TTC549 (cell line): ENCODE results near the gene CCHCR1.
"Not testable (repeated sequence)": the region's sequence is repeated elsewhere in the genome, so short reads cannot be mapped to it uniquely, and the experiment has no call there.

Experiments used
- FAIRE-seq: peaks from 2 replicates; lab custom pipeline; 2012; peaks lifted over from hg19 to GRCh38; lab: Jason Lieb, UNC

CCHCR1 gene

DNA sequence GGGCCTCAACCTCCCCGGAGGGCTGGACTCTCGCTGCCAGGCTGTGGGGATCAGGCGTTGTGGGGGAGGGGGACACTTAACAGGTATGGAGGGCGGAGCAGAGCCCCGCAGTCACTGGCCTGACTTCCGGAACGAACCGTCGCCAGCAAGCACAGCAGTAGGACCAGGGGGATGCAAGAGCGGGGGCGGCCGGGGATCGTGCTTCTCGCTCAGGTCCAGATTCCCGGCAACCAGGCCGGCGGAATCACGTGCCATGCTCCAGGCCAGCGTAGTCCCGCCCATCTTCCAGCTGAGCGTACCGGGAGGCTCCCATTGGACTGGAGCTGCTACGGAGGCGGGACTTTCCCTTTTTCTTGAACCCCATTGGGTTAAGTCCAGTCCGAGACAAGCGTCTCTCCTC lies 22.9 kb upstream of the CCHCR1 start:
- FAIRE-seq, result no peak

DNA sequence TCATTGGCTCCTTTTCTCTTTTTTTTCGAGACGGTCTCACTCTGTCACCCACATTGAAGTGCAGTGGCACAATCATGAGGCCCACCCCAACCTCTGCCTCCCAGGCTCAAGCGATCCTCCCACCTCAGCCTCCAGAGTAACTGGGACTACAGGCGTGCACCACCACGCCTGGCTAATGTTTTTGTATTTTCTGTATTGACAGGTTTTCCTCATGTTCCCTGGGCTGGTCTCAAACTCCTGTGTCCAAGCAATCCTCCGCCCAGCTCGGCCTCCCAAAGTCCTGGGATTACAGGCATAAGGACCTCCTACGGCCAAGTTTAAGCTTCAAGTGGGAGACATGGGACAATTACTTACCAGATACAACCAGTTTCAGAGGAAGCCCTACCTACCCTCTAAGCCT lies 22.3 kb upstream of the CCHCR1 start:
- no peak for FAIRE-seq

DNA sequence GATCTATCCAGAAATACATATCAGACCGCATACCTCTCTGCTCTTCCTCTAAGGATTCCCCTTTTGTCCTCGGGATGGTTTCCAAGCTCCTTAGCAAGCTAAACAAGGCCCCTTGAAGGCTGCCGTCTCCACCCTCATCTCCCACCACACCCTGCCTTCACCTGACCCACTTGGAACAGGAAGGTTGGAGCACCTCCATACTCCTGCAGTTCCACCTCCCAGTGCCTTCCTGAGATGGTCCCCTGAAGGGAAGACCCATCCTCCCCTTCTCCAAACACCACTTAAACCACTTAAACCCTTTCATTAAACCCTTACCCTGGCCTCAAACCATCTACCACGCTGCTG lies 21.4 kb upstream of the CCHCR1 start:
- no peak for FAIRE-seq

DNA sequence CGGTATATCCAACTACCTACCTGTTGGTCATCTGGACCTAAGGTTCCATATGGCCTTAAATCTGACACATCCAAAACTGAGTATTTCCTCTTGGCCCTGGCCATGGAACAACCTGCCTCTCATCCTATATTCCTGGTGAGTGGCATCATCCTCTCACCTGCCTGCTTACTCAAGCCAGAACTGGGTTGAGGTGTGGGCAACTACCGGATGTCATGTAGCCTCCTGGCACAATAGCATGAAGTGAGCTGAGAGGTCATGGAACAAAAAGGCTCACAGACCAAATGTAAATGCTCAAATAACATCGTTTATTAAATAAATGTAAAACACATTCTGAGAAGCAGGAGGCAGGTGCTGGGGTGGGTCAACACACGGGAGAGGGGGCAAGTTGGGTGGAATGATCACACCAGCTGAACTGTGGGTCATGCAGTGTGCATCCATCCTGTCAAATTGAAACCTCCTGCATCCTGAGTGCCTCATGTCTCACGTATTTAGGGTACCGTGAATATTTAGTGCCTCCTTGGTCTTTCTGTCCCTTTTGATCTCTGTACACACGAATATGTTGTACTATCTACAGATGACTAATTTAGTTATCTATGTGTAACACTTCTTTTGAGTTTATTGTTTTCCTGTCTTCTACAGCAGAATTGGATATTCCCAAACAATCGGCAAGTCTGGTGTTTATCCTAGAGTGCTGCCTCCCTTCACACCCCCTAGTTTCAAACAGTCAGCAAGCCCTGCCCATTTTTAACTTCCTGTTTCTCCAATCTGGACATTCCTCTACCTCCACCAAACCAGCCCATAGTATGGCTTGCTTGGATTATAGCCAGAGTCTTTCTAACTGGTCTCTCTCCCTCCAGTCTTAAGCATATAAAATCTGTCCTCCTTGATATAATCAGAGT lies 20.8 kb upstream of the CCHCR1 start:
- FAIRE-seq, result no peak

DNA sequence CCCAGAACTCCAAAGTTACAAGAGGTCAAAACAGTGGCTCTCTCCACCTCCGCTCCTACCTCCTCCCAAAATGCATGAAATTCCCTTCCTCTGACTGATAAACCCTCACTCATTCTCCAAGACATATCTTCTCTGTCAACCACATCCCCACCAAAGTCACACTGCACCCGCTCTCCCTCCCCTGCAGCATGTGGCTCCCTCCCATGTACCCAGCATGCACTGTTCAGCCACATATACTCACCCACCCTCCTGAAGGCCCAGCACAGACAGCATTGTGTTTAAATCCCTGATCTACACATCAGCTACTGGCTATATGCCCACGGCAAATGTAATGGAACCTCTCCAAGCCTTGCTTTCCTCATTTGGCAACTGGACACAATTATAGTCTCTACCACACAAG lies 18.4 kb upstream of the CCHCR1 start:
- FAIRE-seq, result no peak

DNA sequence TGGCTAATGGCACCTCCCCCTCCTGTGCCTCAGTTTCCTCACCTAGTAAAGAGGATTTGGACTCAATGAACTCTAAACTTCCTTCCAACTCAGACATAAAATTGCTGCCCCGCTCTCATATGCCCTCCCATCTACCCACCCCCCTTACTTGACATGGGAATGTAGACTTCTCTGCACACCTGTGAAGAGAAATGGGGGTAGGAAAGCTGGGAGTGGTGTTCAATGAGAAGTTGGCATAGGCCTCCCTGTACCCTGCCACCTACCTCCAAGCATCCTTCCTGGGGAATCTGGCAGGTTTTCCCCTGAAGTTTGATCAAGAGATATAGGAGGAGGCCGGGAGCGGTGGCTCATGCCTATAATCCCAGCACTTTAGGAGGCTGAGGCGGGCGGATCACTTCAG lies 16.8 kb upstream of the CCHCR1 start:
- FAIRE-seq, result no peak

DNA sequence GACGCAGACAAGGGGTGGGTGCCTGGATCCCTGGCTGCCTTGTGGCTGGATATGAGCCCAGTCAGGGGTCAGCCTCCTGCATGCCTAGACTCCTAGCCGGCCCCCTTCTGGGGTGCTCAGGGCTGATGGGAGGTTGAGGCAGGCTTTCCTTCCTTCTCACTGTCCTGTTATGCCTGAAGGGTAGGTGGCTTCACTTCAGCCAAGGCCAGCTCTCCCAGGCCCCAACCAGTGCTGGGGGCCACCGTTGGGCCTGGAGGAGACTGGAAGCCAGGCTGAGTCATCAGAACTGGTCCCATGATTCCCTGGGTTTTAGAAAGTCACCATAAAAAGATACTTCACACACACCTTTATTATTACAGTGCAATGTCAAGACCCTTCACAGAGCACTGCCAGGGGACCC lies 15.8 kb upstream of the CCHCR1 start:
- FAIRE-seq, result no peak

DNA sequence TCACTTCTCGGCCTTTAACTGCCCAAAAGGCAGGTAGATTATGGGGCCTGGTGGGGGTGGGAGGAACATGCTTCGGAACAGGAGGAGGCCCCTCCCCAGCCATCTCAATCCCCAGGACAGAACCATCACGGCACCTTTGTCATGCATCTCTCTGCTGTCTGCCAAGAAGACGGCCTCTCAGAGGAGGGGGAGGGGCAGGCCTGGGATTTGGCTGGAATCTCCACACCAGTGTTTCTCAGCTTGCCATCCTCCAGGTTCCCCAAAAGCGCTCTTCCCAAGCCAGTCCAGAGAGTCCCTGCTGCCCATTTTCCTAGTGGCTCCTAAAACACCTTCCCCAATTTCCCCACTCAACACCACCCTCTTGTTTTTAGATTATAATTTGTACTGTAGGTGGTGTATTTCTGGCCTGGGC lies 15.4 kb upstream of the CCHCR1 start:
- FAIRE-seq, result no peak

DNA sequence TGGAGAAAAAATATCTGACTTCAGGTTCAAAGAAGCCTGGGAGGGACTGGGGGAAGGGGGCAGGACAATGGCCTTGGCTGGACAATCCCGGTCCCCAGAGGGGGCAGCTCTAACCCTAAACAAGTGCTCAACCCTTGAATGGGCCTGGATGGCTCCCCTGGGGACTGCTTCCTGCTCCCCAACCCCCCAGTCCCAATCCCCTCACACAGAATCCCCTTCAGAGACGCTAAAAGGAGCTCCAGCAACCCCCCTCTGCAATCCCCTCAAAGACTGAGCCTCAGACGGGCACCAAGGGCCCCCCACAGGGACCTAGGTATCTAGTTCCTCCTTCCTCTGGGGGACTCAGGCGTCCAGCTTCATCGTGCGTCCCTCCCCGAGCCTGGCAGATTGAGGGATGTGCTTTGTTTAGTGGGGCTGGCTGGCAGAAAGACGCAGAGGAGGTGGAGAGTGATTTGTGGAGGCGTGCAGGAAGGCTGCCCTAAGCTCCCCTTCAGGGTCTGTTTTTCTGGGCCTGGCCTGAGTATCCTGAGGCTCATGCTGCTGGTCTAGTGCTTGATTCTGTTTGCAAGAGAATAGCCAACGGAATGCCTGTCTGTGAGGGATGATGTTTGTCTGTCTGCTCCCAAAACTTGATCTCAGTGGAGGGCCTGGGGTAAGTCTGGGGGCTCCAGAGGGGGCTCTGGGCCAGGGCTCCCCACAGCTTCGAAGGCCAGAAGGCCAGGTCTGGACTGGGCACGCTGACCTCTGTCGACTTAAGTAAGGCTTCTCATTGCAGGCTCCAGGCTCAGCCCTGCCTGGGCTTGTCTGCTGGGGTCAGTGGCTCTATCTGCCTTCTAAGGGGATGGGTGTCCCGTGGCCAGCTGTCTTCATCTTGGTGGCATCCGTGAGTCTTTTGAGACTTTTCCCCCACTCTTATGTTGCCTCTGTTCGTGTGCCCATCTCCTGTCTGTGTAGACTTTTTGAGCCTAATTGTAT lies 14.6 kb upstream of the CCHCR1 start:
- no peak for FAIRE-seq

DNA sequence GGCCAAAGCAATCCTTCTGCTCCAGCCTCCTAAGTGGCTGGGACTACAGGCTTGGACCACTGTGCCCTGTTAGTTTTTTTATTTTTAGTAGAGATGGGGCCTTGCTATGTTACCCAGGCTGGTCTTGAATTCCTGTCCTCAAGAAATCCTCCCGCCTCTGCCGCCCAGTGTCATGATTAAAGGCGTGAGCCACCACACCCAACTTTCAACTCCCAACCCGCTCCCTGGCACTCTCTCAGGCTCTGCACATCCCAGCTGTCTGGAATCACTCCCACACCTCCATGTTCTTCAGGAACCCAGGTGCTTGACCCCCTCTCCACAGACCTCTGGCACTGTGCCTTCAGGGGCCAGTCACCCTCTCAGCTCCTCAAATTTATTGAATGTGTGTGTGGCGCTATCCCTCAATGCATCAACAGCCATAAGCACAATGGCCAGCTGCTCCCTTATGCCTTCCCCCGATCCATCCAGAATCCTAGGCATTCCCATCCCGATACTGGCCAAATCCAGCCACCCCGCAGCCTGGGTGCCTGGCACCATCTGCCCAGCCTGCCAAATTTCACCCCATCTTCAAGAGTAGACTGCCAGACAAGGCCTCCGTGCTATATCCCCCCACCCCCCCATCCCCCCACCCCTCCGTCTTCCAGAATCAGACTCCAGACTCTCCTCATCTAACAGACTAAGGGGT lies 13.5 kb upstream of the CCHCR1 start:
- FAIRE-seq, result no peak

DNA sequence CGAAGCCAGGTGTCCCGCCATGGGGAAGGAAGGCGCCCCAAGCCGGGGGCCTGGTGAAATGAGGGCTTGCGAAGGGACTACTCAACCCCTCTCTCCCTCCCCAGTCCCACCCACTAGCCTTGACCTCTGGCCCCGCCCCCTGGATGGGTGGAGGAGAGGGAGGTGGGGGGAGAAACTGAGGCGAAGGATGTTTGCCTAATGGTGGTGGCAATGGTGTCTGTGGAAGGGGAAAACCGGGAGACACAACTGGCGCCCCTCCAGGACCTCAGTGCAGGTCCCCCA lies 12.9 kb upstream of the CCHCR1 start, which contains the start of gene POU5F1:
POU5F1 (minus strand) TSS at position 83 of the 282 bp plus-strand sequence; CDS start at position 21, 62 bp downstream.
- no peak for FAIRE-seq

DNA sequence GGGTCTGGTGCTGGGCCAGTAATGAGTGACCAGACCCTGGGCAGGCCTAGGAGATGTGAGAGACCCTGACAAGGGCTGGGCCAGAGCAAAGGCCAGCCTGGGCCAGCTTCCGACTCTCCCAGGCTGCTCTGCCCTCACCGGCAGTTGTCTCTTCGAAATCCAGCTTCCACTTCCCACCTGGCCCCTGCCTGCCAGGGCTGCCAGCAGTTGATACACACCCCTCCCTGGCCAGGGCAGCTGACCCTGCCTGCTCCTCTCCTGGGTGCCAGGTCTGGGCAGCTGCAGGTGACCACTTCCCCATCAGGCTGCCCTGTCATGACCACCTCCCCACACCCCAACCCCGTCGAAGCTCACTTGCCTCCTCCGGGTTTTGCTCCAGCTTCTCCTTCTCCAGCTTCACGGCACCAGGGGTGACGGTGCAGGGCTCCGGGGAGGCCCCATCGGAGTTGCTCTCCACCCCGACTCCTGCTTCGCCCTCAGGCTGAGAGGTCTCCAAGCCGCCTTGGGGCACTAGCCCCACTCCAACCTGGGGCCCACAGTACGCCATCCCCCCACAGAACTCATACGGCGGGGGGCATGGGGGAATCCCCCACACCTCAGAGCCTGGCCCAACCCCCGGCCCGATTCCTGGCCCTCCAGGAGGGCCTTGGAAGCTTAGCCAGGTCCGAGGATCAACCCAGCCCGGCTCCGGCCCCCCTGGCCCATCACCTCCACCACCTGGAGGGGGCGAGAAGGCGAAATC lies 12.4 kb upstream of the CCHCR1 start:
- FAIRE-seq, result not testable (repeated sequence)

DNA sequence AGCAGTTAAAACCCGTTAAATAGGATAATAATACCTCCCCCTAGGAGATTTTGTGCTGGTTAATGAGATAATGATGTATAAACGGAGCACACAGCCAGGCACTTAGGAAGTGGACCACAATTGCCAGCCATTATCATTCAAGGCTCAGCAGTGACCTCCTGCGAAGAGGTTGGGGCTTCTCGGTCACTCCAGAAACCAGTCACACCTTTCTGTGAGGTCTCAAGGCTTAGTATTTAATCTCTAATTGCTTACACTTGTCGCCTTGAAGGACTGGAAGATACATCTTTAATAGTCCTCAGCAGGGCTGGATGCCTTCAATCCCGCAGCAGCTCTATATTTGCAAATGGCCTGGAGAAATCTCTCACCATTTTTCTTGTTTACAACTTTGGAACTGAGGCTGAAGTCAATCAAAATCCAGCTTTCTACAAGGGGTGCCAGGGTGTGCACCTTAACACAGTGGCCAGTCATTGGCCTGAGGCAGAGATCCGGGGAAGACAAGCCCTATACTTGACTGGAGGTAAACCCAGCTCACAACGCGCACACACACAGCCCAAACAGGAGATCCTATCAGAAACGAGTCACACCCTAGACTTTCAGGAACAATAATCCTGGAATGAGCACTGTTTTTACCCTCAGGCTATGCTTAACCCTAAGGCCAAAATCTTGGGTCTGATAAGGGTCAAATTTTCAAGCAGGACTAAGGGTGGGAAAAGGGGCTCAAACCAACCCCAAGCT lies 11.7 kb upstream of the CCHCR1 start:
- FAIRE-seq, result no peak

DNA sequence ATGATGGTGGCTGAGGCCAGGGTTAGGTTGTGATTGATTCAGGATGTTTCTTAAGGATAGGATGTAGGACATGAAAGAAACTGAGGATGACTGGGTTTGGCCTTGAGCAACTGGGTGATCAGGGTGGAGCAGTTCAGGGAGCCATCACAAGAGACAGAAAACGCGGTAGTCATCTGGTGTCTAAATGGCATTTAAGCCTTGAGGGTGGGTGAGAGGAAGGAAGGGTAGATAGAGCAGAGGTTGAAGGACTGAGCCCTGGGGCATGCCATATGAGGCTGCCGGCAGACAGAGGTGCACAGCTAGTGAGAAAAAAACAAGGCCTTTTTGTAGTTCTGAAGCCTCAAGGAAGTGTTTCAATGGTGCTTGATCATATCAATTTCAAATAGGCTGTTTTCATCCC lies 11.0 kb upstream of the CCHCR1 start:
- no peak for FAIRE-seq

DNA sequence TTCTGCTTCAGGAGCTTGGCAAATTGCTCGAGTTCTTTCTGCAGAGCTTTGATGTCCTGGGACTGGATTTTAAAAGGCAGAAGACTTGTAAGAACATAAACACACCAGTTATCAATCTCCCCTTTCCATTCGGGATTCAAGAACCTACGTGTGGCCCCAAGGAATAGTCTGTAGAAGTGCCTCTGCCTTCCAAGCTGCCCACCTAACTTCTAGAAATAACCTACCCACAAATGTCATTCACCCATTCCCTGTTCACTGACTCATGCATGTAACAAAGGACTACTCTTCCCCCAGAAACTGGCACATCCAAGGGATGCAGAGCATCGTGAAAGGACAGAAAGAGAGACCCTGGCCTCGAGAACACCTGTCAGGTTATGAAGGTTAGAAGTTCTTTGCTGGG lies 8.4 kb upstream of the CCHCR1 start:
- no peak for FAIRE-seq

DNA sequence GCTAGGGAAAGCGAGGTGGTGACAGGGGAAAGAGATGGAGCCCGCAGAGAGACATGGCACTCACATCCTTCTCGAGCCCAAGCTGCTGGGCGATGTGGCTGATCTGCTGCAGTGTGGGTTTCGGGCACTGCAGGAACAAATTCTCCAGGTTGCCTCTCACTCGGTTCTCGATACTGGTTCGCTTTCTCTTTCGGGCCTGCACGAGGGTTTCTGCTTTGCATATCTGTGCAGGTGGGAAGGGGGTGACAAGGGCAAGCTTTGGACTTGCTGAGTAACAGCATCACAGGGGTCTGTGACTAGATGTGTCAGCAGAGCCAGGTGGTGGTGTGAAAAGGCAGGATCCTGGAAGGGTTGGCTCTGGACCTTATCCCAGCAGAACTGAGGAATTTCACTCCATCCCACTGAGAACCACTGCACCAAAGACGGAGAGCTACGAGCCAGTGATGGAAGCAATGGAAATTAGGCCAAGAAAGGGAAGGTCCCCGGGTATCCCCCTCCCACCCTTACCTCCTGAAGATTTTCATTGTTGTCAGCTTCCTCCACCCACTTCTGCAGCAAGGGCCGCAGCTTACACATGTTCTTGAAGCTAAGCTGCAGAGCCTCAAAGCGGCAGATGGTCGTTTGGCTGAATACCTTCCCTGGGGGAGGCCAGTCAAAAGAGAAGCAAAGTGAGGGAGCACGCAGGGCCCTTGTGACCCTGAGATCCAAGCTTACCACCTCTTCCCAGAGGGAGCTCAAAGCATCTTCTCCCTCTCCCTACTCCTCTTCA lies 7.6 kb upstream of the CCHCR1 start:
- FAIRE-seq, result not testable (repeated sequence)

DNA sequence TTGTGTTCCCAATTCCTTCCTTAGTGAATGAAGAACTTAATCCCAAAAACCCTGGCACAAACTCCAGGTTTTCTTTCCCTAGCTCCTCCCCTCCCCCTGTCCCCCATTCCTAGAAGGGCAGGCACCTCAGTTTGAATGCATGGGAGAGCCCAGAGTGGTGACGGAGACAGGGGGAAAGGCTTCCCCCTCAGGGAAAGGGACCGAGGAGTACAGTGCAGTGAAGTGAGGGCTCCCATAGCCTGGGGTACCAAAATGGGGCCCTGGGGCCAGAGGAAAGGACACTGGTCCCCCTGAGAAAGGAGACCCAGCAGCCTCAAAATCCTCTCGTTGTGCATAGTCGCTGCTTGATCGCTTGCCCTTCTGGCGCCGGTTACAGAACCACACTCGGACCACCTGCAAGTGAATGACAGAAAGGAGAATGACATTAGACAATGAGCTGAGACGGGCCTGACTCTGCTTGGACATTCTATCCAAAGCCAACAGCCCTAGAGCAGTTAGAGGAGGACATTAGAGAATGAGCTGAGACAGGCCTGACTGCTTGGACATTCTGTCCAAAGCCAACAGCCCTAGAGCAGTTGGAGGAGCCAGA lies 7.0 kb upstream of the CCHCR1 start:
- not testable (repeated sequence) for FAIRE-seq

DNA sequence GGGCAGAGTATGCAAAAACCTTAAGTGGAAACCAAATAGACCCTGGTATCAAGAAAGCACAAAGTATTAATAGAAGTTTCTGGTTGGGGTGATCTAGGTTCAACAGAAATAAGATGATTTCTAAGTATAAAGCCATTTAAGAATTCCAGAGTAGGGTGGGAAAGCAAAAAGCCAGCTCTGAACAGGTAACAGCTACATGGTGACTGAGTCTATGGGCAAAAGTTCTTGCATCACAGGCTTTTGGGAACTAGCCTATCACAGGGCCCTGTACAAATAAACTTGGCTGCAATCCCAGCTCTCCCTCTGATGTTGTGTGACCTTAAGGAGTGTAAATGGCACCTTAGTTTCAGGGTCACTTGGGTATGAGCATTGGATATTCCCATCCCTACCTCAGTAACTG lies 6.3 kb upstream of the CCHCR1 start:
- FAIRE-seq, result no peak

DNA sequence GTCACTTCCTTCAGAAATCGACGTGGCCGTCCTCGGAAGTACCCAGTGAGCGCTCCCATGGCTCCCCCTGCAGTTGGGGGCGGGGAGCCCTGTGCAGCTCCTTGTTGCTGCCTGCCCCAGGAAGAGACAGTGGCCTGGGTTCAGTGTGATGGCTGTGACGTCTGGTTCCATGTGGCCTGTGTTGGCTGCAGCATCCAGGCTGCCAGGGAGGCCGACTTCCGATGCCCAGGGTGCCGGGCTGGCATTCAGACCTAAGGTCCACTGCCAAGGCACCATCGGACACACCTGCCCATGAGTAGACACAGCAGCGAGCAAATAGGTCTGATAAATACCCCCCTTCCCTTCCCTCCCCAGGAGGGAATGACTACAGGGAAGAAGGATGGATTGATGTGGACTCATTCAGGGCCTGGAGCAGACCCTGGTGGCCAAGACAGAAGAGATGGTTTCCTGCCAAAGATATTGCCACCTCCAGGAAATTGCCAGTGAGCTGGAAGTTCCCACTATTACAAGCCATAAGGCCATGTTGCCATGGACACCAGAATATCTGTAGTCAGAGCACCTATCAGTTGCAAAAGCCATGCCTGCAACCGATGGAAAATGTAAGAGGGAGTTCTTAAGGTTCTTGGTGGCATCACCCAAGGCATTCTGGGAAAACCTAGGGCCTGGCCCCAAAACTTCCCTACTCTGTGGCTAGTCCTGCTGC lies 5.0 kb upstream of the CCHCR1 start:
- no peak for FAIRE-seq
